RWPE1 (cell line): ENCODE measurements around the gene CABP1.
A peak's percentile ranks its signal among the peaks of the same experiment; 100 is the strongest.

Experiments used
- CTCF ChIA-PET: fragments of 350-600 bp; sonication (Branson Sonifier 250); formaldehyde crosslinking; extraction: SDS; loops from one replicate; lab custom pipeline; 2021; lab: Yijun Ruan, JAX
- POLR2A ChIA-PET: fragments of 400-600 bp; formaldehyde crosslinking; extraction: SDS; loops from one replicate; lab custom pipeline; 2020; ENCODE audit warnings: antibody characterized with exemption; ENCODE audit not compliant: low non-redundant PET; lab: Yijun Ruan, JAX
- DNase-seq: peaks from one replicate; pipeline ENCODE4 v3.0.0; 2012; ENCODE audit warnings: low spot score
- H3K27ac ChIP-seq: fragments of 450-650 bp; 2 replicates; pipeline ENCODE4 v1.5.1; 2017
- CTCF ChIP-seq: fragments of 450-650 bp; conservative IDR thresholded peaks from 2 replicates; pipeline ENCODE4 v1.5.1; 2017; ENCODE audit warnings: low read depth, mild to moderate bottlenecking

CABP1 gene

GRCh38 chr12:120649442-120650232 is 9.2 kb downstream of the CABP1 start:
- CTCF ChIA-PET: interaction anchor here (0.6 to 4.2 kb wide), 22 partner anchors 8 to 535 kb away, joined by 3 to 27 read pairs (median 4); partner anchors contain the start of gene POP5
- peak; percentile 49 for TF ChIP-seq CTCF
- POLR2A ChIA-PET: interaction anchor here (0.6 to 0.8 kb wide), 2 partner anchors 68 to 260 kb away, joined by 3 to 4 read pairs; partner anchors contain the start of gene POP5
- DNase-seq: no peak
- H3K27ac ChIP-seq: peak overlapping the region; percentile 52

GRCh38 chr12:120650233-120650690 is 9.8 kb downstream of the CABP1 start:
- no peak for TF ChIP-seq CTCF
- DNase-seq: no peak
- ChIA-PET POLR2A (interaction anchor here (0.8 kb wide), 1 partner anchor 69 kb away, joined by 4 read pairs; the partner anchor contains the start of gene POP5), CTCF (interaction anchor here (0.6 to 4.2 kb wide), 7 partner anchors 15 to 534 kb away, joined by 3 to 13 read pairs (median 6); partner anchors contain the start of gene POP5)
- H3K27ac ChIP-seq: no peak overlapping the region

DNA sequence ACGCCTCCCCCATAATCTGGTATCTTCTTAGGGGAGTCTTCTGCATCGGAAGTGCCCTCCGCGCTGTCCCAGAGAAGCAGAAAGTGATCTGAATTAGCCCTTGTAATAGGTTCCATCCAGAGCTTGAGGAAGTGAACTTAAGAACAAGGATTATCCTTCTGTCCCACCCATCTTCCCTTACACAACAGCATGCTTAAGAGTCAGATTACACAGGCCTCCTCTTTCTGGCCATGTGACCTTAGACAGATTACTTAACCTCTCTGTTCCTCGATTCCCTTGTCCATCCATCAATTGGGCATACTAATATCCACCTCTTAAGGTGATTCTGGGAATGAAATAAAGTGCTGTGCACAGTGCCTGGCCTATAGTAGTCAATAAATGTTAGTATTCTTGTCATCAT is 11.4 kb downstream of the CABP1 start:
- DNase-seq: no peak
- ChIA-PET CTCF (no interaction called here), POLR2A (no interaction called here)
- H3K27ac ChIP-seq: no peak overlapping the region
- no peak for TF ChIP-seq CTCF

- DNase-seq: no peak
- no peak overlapping the region for H3K27ac ChIP-seq
- CTCF ChIA-PET: no interaction called here
- no peak for TF ChIP-seq CTCF
- POLR2A ChIA-PET: no interaction called here
Measured at GRCh38 chr12:120652656-120653435, 12.4 kb downstream of the CABP1 start.

- CTCF ChIA-PET: no interaction called here
- TF ChIP-seq CTCF: no peak
- DNase-seq: no peak
- POLR2A ChIA-PET: no interaction called here
- no peak overlapping the region for H3K27ac ChIP-seq
Measured at GRCh38 chr12:120653611-120654010, 13.2 kb downstream of the CABP1 start.

DNA sequence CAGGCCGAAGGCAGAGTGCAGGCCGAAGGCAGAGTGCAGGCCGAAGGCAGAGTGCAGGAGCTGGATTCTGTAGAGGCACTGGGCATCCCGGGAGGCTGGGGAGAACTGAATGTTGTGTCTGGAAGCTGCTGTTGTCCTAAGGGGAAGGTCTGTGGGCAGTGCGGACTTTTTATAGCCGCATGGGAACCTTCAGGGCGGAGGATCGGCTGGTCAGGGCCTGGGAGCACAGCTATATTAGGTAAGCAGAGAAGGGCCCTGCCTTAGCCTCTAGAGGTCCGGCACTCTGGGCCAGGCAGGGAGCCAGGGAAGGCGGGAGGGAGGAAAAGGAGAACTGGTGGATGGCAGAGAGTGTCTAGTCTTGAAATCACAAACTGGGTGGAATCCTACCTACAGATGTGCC is 14.2 kb downstream of the CABP1 start:
- CTCF ChIA-PET: no interaction called here
- no peak for TF ChIP-seq CTCF
- no peak for DNase-seq
- no peak overlapping the region for H3K27ac ChIP-seq
- POLR2A ChIA-PET: no interaction called here
